Brain microvascular endothelial cell (primary cell): ENCODE measurements around the gene TM4SF1.
A peak's percentile ranks its signal among the peaks of the same experiment; 100 is the strongest.

Source experiments
- DNase-seq: peaks from one replicate; pipeline ENCODE4 v3.0.0-alpha.2; 2020
- H3K27ac ChIP-seq: fragments of 250-450 bp; sonication (Bioruptor Pico); 2 replicates; pipeline ENCODE4 v1.5.1; 2020; ENCODE audit warnings: mild to moderate bottlenecking, moderate library complexity
- H3K27me3 ChIP-seq: fragments of 250-450 bp; sonication (Bioruptor Pico); replicated peaks from 2 replicates; pipeline ENCODE4 v1.5.1; 2020; ENCODE audit warnings: mild to moderate bottlenecking
- H3K36me3 ChIP-seq: fragments of 250-450 bp; sonication (Bioruptor Pico); replicated peaks from 2 replicates; pipeline ENCODE4 v1.5.1; 2020; ENCODE audit warnings: mild to moderate bottlenecking
- H3K4me3 ChIP-seq: 2 replicates; pipeline ENCODE4 v1.5.1; 2011; ENCODE audit warnings: low read depth, mild to moderate bottlenecking, control low read depth, low read length, moderate library complexity
- in situ Hi-C: cut with HindIII; loops from 2 replicates; pipeline ENCODE4 v1.10.0; 2017; ENCODE audit warnings: low sequenced_read_pairs, low pct_ligation_motif_present
- TF ChIP-seq, protein P1 (sequence below): IDR thresholded peaks from 2 replicates; pipeline ENCODE4 v1.5.1; 2011; ENCODE audit warnings: low read depth, mild to moderate bottlenecking, moderate library complexity, low read length, control low read depth, inconsistent platforms; ENCODE audit errors: missing control alignments

The TM4SF1 gene

DNA sequence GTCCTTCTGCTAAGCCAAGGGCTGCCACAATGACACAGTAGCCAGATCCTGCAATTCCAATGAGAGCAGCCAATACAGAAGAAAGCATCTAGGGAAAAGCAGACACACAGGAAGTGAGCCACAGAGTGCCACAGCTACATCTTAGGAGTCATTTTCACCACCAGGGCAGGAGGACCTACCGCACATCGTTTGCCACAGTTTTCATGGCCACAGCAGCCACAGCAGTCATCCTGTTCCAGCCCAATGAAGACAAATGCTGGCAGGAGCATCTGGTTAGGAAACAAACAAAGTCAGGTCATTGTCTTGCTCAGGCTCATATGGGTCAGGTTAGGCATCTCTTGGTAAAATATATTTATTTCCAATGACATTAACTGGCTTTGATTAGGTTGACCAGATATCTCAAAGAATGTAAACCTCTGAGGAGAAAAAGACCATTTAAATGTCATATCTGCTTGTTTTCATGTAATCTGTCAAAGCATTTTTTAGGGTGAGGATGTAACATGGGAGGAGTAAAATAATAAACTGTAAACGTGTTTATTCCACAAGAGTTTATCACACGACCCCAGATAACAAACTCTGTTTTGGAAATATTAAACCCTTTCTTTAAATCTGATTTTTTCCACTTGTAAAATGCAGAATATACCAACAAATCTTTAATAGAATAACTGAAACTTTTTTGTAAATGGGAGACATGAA is 1.8 kb downstream of the TM4SF1 start:
- H3K4me3 ChIP-seq: peak overlapping the region; percentile 77
- peak; percentile 45 for DNase-seq
- H3K27ac ChIP-seq: peak overlapping the region; percentile 86

DNA sequence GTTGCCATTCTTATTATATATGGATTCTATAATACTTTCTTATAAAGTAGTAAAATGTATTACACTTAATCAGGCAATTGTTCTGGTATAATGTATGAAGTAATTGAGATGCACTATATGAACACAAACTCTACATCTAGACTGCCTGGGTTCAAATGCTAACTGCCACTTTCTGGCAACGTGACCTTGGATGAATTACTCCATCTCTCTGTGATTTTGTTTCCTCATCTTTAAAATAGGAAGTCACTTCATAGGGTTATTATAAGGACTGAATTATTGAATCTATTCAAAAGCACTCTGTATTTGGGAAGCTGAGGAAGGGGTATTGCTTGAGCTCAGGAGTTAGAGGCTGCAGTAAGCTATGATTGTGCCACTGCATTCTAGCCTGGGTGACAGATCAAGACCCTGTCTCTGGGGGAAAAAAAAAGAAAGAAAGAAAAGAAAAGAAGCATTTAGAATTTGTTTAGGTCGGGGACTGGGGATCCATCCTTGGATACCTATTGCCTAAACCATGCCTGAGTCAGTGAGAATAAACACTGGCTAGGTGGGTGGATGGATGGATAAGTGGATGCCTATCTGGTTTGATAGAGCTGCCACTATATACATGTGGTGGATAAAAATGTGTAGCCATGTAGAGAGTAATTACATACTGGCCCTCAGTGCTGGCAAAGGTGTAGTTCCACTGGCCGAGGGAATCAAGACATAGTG is 2.5 kb downstream of the TM4SF1 start:
- TF ChIP-seq, protein P1, sequence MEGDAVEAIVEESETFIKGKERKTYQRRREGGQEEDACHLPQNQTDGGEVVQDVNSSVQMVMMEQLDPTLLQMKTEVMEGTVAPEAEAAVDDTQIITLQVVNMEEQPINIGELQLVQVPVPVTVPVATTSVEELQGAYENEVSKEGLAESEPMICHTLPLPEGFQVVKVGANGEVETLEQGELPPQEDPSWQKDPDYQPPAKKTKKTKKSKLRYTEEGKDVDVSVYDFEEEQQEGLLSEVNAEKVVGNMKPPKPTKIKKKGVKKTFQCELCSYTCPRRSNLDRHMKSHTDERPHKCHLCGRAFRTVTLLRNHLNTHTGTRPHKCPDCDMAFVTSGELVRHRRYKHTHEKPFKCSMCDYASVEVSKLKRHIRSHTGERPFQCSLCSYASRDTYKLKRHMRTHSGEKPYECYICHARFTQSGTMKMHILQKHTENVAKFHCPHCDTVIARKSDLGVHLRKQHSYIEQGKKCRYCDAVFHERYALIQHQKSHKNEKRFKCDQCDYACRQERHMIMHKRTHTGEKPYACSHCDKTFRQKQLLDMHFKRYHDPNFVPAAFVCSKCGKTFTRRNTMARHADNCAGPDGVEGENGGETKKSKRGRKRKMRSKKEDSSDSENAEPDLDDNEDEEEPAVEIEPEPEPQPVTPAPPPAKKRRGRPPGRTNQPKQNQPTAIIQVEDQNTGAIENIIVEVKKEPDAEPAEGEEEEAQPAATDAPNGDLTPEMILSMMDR: no peak
- Histone ChIP-seq H3K27ac (no peak overlapping the region), H3K27me3 (no peaks in the 10 kb centered on the region), H3K4me3 (peak overlapping the region; percentile 77), H3K36me3 (peaks cover 40% of the 10 kb centered on the region)
- DNase-seq: no peak
- in situ Hi-C loops: no loop called here

More for the DNA sequence above, 1.8 kb downstream of the TM4SF1 start:
- Histone ChIP-seq H3K27me3 (no peaks in the 10 kb centered on the region), H3K36me3 (peaks cover 34% of the 10 kb centered on the region)
- TF ChIP-seq, protein P1: no peak
- in situ Hi-C loops: no loop called here

DNA sequence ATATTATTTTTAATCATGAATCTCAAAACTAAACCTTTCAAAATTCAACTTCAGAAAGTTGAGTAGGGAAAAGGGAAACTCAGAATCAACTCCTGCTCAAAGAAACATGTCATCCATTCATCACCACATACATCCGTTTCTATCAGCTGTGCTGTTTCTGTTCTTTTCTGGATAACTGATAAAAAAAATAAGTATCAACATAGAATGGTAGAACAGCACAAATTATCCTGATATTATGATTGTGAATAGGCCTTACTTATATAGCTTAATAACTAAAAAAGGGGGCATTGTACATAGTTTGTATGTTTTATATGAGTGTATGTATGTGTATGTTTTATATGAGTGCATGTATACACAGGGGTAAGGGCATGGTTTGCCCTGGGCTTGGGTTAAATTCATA is 3.1 kb downstream of the TM4SF1 start:
- Histone ChIP-seq H3K36me3 (peaks cover 44% of the 10 kb centered on the region), H3K27ac (peak overlapping the region; percentile 46), H3K4me3 (no peak overlapping the region), H3K27me3 (no peaks in the 10 kb centered on the region)
- TF ChIP-seq, protein P1: no peak
- no peak for DNase-seq
- in situ Hi-C loops: no loop called here

DNA sequence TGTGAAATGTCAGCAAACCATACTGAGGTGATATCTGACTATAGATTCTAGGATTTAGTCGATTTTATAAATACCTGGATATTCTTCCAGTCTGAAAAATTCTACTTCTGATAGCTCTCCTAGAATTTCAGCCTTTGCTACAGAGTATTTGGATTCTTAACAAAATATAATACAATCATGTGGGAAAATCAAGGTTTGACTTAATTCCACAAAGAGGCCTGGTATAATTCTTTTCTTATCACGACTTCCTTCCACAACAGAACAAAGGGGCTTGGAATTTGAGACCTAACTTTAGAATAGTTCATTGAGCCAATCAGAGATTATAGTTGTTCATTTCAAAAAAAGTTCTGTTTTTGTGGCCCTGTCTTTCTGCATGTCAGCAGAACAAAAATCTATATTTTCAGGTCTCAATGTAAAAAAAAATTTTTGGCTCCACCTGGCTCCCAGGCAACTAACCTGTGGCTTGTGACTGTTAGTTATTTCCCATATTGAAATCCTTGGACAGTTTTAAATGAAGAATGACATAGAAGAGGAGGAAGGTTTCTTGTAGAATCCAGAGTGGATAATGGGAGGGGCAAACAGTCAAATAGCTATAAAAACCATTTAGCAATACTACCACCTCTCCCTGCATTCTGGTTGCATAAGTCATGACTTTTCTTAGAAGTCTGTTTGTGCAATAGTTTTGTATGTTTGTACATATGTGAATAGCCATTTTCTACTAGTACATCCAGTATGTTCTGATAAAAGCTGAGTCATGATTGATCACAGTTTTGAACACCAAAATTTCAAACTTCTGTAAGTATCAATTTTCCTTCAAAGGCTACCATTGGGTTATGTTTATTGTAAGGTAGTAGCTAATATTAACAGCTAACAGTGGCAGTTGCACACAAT is 4.0 kb downstream of the TM4SF1 start:
- H3K27me3 ChIP-seq: no peaks in the 10 kb centered on the region
- no peak for DNase-seq
- H3K27ac ChIP-seq: peak overlapping the region; percentile 46
- TF ChIP-seq, protein P1: no peak
- H3K4me3 ChIP-seq: no peak overlapping the region
- in situ Hi-C loops: no loop called here
- peaks cover 47% of the 10 kb centered on the region for H3K36me3 ChIP-seq

DNA sequence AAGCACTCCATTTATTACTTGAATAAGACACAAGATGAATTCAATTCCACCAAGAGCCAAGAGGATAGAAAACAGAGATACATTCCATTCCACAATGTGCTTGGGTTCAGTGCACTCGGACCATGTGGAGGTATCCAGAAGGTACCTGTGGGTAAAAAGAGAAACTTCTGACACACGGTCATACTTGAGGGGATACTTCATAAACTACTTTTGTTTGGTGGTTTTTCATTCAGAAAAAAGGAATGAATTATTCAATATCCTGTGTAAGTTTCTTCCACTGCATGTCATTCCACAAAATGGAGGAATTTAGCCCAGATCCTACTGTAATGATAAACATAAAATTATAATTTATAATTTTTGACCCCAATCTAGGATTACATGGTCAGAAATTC is 5.7 kb downstream of the TM4SF1 start:
- TF ChIP-seq, protein P1: no peak
- Histone ChIP-seq H3K27ac (no peak overlapping the region), H3K36me3 (peaks cover 47% of the 10 kb centered on the region), H3K4me3 (no peak overlapping the region), H3K27me3 (no peaks in the 10 kb centered on the region)
- no peak for DNase-seq
- in situ Hi-C loops: no loop called here
